ENCODE results near the gene GFER. TPM values are rescaled to one million over a fixed set of nuclear protein-coding genes. Genes with fewer than 3 reads are reported as not detected.
A peak's percentile ranks its signal among the peaks of the same experiment; 100 is the strongest.

Gene GFER
- total RNA-seq, 2 donors from 2014 or later = 13.2 to 35.9 TPM

DNA sequence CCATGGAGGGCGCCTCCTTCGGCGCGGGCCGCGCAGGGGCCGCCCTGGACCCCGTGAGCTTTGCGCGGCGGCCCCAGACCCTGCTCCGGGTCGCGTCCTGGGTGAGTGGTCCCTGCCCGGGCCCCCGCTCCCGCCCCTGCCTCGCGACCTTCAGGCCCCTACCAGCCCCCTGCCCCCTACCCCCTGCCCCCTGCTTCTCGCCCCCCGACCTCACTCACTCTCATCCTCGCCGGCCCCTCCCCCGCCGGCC is 6.0 kb downstream of the GFER start:
- DNase-seq (no peak), ATAC-seq (no peak)
- TF ChIP-seq POLR2A (IDR thresholded peaks at IDR 0.05) = no peak
- no peak for TF ChIP-seq CTCF (IDR thresholded peaks at IDR 0.05)
- Histone ChIP-seq H3K27me3 (peaks cover 0 to 19% of the 10 kb centered on the region in 2 donors), H3K27ac (no peak overlapping the region), H3K36me3 (replicated peaks in 1 of 2; ENCODE audit: insufficient read depth in 1 of 2, low read depth in 2 of 2) (peaks cover 0 to 2% of the 10 kb centered on the region in 2 donors), H3K9me3 (no peaks in the 10 kb centered on the region), H3K4me1 (peaks cover 41% of the 10 kb centered on the region), H3K4me3 (no peak overlapping the region)
- WGBS, 2 donors = 1 to 2% methylated on average over 9 to 15 of the region's 25 CpGs
- intact Hi-C loops (cut with DNase I) = no loop called here

DNA sequence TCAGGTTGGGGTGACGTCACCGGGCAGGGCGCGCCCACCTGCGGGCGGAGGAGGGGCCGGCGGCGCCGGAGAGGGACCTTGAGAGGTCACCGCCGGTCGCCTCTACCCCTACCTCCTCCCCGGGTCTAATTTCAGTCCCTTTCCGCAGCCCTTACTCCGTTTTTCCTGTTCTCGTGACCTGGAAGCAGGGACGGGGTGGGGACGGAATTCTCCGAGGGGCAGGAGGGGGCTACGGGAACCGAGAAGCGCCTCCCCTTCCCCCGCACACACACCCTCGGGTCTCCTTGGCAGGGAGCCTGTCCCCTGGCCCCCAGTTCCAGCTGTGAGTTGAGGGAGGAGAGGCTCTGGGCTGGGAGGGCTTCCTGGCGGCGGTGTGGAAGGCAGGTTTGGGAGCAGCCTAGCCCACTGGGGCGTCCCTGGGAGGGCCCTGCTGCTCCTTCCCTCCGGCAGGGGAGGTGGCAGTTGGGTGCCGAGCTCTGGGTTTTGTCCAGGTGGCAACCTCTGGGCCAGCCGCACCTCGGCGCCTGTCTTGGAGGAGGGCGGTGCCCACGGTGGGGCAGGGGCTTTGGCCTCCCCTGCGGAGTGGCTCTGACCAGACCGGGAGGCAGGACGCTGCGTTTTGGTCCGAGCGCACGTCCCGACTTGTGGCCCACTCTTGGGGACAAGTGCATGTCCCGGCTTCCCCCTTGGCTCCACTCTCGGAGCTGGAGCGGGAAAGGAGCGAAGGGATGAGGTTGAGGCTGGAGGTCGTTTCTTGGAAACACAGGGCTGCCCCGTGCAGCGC is 6.5 kb downstream of the GFER start:
- TF ChIP-seq POLR2A (IDR thresholded peaks at IDR 0.05) (no peak), CTCF (IDR thresholded peaks at IDR 0.05) (no peak)
- Histone ChIP-seq H3K27me3 (peaks cover 0 to 19% of the 10 kb centered on the region in 2 donors), H3K9me3 (no peaks in the 10 kb centered on the region), H3K27ac (no peak overlapping the region), H3K4me1 (peaks cover 36% of the 10 kb centered on the region), H3K36me3 (replicated peaks in 1 of 2; ENCODE audit: insufficient read depth in 1 of 2, low read depth in 2 of 2) (peaks cover 0 to 2% of the 10 kb centered on the region in 2 donors), H3K4me3 (no peak overlapping the region)
- intact Hi-C loops (cut with DNase I) = no loop called here
- ATAC-seq = no peak
- 5 to 19% methylated on average over 8 to 50 of the region's 50 CpGs for WGBS, 2 donors
- peak in 3 of 4 donors; percentile 53 to 76 (median 66) for DNase-seq

GRCh38 chr16:1991135-1991551 is 7.2 kb downstream of the GFER start:
- no peak for TF ChIP-seq CTCF (IDR thresholded peaks at IDR 0.05)
- TF ChIP-seq POLR2A (IDR thresholded peaks at IDR 0.05) = no peak
- Histone ChIP-seq H3K27ac (no peak overlapping the region), H3K4me1 (peaks cover 36% of the 10 kb centered on the region), H3K4me3 (no peak overlapping the region), H3K27me3 (peaks cover 0 to 19% of the 10 kb centered on the region in 2 donors), H3K9me3 (no peaks in the 10 kb centered on the region), H3K36me3 (replicated peaks in 1 of 2; ENCODE audit: insufficient read depth in 1 of 2, low read depth in 2 of 2) (peaks cover 0 to 2% of the 10 kb centered on the region in 2 donors)
- intact Hi-C loops (cut with DNase I) = no loop called here
- 20 to 34% methylated on average over 11 to 18 of the region's 18 CpGs for WGBS, 2 donors
- ATAC-seq (no peak), DNase-seq (no peak)

DNA sequence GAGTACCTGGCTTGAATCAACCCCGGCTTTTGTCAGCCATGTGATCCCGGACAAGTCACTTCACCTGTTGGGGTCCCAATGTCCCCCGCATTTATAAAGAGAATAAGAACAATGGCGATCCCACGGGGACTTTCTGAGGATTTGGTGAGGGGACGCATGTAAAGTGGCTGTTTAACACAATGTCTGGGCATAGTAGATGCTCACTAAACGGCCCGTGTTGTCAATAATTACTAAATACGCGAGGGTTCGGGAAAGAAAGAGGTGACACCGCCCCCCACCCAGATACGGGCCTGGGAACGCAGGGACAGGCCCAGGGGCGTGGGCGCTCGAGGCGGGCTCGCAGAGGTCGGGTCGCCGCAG is 7.6 kb downstream of the GFER start:
- intact Hi-C loops (cut with DNase I) = no loop called here
- no peaks in the 10 kb centered on the region for H3K9me3 ChIP-seq
- H3K4me3 ChIP-seq = no peak overlapping the region
- H3K27ac ChIP-seq = peak overlapping the region in 2 of 4 donors; percentile 17 to 52
- peaks cover 36% of the 10 kb centered on the region for H3K4me1 ChIP-seq
- ATAC-seq = no peak
- TF ChIP-seq CTCF (IDR thresholded peaks at IDR 0.05) = no peak
- no peak for TF ChIP-seq POLR2A (IDR thresholded peaks at IDR 0.05)
- no peaks in the 10 kb centered on the region for H3K36me3 ChIP-seq (replicated peaks in 1 of 2; ENCODE audit: insufficient read depth in 1 of 2, low read depth in 2 of 2)
- peaks cover 0 to 19% of the 10 kb centered on the region in 2 donors for H3K27me3 ChIP-seq
- DNase-seq = no peak
- WGBS, 2 donors = 19 to 26% methylated on average over 15 to 22 of the region's 22 CpGs

Measured in body of pancreas (tissue), 4 donors.